NCI-H1048 (cell line): ENCODE measurements around the gene MAP6.

ENCODE experiments used
- DNase-seq: peaks from one replicate; lab custom pipeline; 2025; lab: John Stamatoyannopoulos, UW

MAP6 gene

DNA sequence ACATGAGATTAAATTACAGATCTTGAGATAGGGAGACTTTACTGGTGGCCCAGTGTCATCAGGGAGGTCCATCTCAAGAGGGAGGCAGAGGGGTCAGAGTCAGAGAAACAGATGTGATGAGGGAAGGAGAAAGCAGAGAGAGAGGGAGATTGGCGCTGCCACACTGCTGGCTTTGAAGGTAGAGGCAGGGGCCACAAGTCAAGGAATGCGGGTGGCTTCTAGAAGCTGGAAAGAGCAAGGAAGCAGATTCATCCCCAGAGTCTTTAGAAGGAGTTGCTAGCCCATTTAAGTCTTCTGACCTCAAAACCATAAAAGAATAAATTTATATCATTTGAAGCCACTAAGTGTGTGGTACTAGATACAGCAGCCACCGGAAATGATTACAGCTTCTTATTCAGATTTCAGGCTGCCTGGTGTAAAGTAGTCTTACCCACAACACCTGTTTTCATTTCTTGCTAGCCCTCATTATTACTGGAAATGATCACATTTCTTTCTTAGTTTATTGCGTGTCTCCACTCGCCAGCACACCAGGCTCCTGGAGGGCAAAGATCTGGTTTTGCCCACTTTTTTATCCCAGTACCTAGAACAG lies 119.4 kb downstream of the MAP6 start:
- no peak for DNase-seq

DNA sequence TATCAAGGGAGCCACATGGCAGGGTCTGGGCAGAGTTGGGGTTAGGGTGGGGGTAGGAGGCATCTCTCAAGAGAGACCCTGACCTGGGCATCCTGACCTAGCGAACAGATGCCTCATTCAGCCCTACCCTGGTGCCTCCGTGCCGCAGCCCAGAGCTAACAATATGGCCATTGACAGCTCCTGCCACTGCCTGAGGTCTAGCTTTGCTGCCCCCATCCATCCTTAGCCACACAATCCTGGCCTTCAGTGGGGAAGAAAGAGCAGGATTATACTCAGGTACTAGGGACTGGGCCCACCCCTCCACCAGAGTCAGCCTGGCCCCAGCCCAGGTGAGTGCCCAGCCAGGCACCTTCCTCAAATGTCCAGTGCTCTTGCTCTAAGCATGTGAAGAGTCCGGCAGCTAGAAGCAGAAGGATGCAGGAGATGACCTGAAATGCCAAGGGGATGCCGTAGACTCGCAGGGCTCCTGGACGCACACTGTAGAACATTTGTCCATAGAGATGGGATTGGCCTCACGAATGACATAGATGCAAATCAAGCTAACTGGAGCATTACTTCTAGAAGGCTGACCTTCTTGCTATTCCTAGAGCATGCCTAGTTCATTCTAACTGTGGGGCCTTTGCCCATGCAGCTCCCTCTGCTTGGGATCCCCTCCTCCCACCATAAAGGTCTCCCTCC lies 120.1 kb downstream of the MAP6 start:
- no peak for DNase-seq

DNA sequence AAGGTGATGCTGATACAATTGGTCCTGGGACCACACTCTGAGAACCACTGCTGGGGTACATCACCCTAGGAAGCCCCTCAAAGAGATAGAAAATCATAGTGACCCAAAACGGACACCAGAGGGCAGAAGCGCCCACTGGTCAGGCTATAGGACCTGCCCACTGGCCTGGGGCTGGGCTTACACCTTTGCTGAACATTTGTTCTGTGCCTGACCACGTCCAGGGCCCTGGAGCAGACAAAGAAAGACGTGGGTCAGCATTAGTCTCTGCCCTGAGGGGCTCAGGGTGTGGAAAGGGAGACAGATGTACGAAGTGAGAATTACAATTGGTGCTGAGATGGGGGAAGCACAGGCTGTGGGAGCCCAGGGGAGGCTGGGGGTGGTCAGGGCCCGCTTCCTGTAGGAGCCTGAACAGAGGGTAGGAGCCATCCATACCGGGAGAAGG lies 121.2 kb downstream of the MAP6 start:
- no peak for DNase-seq

DNA sequence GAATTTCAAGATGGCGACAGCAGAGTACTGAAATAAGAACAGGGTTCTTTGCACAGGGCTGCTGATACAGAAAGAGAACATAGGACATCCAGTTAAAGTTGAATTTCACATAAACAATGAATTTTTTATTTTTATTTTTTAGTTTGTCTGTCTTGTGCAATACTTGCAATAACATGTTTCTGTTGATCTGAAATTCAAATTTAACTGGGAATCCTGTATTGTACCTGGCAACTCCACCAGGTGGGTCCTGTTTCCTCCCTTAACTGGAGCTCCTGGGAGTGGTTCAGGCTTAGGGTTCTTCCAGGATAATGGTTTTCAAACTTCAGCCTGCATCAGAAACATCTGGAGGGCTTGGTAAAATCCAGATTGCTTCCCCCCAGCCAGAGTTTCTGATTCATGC lies 121.7 kb downstream of the MAP6 start:
- no peak for DNase-seq

DNA sequence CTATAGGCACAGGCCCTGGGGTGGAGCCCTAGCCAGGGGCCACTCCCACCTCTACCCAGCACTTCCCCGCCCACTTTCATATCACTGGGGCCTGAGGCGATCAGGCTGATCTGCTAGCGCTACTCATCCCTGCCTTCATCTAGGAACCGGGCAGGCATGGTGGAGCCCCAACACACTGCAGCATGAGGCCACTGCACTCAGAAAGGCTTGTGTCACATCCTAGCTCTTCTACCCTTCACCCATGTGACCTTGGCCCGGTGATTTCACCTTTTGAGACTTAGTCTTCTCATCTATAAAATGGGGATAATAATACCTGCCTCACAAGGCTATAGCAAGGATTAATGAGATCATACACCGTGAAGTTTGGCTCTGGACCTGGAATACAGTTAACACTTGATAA lies 125.0 kb downstream of the MAP6 start:
- no peak for DNase-seq

DNA sequence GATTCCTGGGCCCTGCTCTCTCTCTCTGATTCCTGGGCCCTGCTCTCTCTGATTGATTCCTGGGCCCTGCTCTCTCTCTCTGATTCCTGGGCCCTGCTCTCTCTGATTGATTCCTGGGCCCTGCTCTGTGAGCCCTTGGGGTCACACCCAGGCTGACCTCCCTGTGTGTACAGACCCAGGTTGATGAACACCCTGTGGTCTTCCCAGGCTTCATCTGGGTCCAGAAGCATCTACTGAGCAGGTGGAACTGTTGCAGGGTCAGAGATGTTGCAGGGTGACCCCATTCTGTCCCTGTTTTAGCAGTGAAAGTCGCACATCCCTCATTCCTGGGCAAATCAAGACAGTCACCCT lies 126.8 kb downstream of the MAP6 start:
- no peak for DNase-seq

DNA sequence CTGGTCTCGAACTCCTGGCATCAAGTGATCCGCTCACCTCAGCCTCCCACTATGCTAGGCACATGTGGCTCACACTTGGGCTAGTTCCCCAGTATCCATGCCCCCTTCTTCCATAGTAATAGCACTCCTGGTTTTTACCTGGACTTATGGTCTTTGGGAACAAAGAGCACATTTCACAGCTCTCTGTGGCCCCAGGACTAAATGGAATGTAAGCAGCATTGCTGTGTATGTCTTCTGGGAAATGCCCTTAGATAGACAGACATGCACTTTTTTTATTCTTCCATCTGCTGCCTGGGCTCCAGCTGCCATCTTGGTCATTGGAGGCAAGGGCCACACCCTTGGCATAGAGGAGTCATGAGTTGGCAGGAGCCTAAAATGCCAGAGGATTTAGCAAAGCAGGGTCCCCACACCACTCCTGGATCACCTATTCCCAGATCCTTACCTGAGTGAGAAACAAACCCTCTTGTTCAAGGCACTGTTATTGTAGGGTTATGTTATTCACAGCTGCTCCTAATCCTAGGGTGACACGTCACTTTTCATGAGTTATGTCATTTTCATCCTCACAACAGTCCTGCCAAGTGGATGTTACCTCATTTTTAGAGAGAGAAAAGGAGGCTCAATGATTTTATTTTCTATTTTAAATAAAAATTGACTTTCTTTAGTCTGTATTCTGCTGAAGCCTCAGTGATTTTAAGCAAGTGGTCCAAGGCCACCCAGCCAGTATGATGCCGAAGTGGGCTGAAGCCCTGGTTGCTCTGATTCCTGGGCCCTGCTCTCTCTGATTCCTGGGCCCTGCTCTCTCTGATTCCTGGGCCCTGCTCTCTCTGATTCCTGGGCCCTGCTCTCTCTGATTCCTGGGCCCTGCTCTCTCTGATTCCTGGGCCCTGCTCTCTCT lies 127.4 kb downstream of the MAP6 start:
- DNase-seq: no peak

DNA sequence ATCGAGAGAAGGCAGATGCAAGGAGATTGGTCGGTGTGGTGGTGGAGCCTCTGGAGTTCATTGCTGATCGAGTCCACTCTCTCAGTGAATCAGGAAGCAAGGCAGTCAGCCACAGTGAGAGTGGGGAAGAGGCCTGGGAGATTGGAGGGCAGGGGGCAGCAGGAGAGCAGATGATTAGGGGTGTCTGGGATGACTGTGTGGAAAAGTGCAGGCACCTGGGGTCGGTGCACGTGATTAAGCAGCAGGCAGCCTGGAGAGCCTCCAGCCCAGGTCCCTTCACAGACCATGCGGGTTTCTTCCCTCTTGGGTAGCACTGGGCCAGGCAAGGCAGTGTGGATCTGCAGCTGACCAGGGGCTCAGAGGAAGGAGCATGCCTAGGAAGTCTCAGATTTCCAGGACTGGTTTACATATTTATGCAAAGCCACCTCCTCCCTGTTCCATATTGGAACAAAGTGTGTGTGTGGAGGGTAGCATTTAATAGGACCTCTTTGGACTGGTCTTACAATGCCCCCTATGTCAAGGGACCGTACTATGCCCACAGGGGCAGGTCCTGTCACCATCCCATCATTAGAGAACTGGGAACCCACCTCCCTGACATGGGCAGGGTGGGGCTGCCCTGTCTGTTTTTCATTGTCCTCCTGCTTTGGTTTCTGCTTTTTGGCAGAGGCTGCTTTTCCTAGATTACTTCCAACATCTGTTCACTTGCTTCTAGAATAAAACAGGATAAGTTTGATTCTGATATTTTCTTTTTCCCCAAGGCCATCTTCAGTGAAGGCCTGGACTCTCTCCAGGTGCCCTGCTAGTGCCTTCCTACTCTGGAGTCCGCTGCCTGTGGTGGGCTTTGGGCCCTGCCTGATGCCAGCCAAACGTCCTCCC lies 129.1 kb downstream of the MAP6 start:
- DNase-seq: no peak

DNA sequence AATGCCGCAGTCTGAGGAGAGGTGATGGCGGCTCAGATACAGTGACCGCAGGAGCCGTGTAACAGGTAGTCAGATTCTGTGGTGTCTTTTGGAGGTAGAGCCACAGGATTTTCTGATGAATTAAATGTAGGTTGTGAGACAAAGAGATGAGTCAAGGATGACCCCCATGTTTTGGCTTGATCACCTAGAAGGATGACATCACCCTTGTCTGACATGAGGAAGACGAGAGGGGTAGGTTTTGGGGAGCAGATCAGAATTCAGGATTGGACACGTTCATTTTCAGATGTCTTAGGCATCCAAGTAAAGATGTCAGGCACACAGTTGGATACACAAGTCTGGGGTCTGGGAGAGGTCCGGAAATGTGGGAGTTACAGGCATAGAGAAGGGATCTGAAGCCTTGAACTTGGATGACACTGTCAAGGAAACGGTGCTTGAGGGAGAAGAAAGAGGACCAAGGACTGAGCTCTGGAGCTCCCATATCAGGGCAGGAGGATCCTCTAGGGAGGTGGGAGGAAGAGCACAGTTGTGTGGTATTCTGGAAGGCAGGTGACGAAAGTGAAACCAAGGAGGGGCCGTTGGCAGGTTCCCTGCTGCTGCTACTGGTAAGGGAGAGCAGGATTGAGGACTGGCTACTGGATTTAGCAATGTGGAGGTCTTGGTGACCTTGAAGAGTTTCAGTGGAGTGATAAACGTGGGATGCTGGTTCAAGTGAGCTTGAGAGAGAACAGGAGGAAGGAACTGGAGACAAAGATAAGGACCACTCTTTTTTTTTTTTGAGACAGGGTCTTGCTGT lies 130.5 kb downstream of the MAP6 start:
- DNase-seq: no peak

DNA sequence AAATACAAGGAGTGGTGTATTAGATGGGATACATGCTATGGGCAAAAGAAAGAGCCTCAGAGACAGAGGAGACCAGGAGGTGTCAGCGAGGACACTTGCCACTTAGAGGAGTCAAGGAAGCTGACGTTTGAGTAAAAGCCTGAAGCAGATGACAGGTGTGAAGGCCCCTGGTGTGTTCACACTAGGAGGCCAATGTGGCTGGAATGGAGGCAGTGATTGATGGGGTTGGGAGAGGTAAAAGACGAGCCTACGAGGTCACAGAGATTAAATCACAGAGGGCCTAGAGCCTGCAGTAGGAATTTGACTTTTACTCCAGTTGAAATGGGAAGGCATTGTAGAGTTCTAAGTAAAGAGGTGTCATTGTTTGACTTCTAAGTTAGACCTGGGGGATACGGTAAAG lies 131.1 kb downstream of the MAP6 start:
- no peak for DNase-seq
